Lower leg skin (tissue), 3 donors: ENCODE results near the gene PACRG.

Experiments used
- CTCF ChIP-seq, 3 donors: fragments of 450-650 bp; IDR thresholded peaks; one replicate each; pipeline ENCODE4 v1.5.1; 2016; ENCODE audit warnings: antibody characterized with exemption in 3 of 3, mild to moderate bottlenecking in 3 of 3, moderate library complexity in 2 of 3
- POLR2A ChIP-seq, 2 donors: fragments of 450-650 bp; IDR thresholded peaks; one replicate each; pipeline ENCODE4 v1.6.1; 2016 to 2017; ENCODE audit warnings: antibody characterized with exemption in 2 of 2, mild to moderate bottlenecking in 1 of 2, moderate library complexity in 1 of 2

GRCh38 chr6:163310096-163310972 is 582.6 kb downstream of the PACRG start:
- TF ChIP-seq CTCF (IDR thresholded peaks at IDR 0.05): no peak
- no peak for TF ChIP-seq POLR2A (IDR thresholded peaks at IDR 0.05)
